PC-9 (cell line): ENCODE results near the gene VPS37B. TPM values are rescaled to one million over a fixed set of nuclear protein-coding genes. Genes with fewer than 3 reads are reported as not detected.
A peak's percentile ranks its signal among the peaks of the same experiment; 100 is the strongest.
"Not testable (repeated sequence)": the region's sequence is repeated elsewhere in the genome, so short reads cannot be mapped to it uniquely, and the experiment has no call there.

ENCODE experiments used
- BruUV-seq: library from RNA; stranded (reverse); fragments of 400-500 nt; replicated peaks from 2 replicates; lab custom pipeline; 2021; lab: Mats Ljungman, UMichigan
- CTCF ChIA-PET: fragments of 300-600 bp; sonication (Branson Sonifier 250); formaldehyde crosslinking; loops from one replicate; lab custom pipeline; 2022; ENCODE audit warnings: antibody characterized with exemption; lab: Charles Lee
- POLR2A ChIA-PET: fragments of 300-600 bp; sonication (Branson Sonifier 250); formaldehyde crosslinking; loops from one replicate; lab custom pipeline; 2022; ENCODE audit warnings: antibody characterized with exemption; ENCODE audit not compliant: unreplicated experiment; lab: Charles Lee
- DNase-seq, 2 experiments: peaks; one replicate each; pipeline versions ENCODE4 v3.0.0 to v3.0.0-alpha.2; 2015 to 2022; ENCODE audit warnings: mixed read lengths in 1 of 2
- H2AFZ ChIP-seq: fragments of 200-600 bp; sonication (generic); 2 replicates; pipeline ENCODE4 v1.8.1; 2017; ENCODE audit warnings: antibody characterized with exemption
- H3F3A ChIP-seq: fragments of 200-600 bp; sonication (generic); 2 replicates; pipeline ENCODE4 v1.8.1; 2017; ENCODE audit warnings: antibody characterized with exemption, mild to moderate bottlenecking, low read depth; ENCODE audit not compliant: insufficient read depth
- H3K27ac ChIP-seq: fragments of 200-600 bp; sonication (generic); 2 replicates; pipeline ENCODE4 v1.6.1; 2016; ENCODE audit warnings: mixed run types
- H3K27me3 ChIP-seq: fragments of 200-600 bp; sonication (generic); 2 replicates; pipeline ENCODE4 v1.6.1; 2016; ENCODE audit warnings: low read depth, mixed run types; ENCODE audit not compliant: insufficient read depth
- H3K36me3 ChIP-seq: fragments of 200-600 bp; sonication (generic); 2 replicates; pipeline ENCODE4 v1.6.1; 2016; ENCODE audit warnings: low read depth, mixed run types
- H3K4me1 ChIP-seq: fragments of 200-600 bp; sonication (generic); replicated peaks from 2 replicates; pipeline ENCODE4 v1.6.1; 2016; ENCODE audit warnings: mixed run types; ENCODE audit not compliant: insufficient read depth
- H3K4me2 ChIP-seq: fragments of 200-600 bp; sonication (generic); 2 replicates; pipeline ENCODE4 v1.6.1; 2017; ENCODE audit warnings: mixed run types
- H3K4me3 ChIP-seq: fragments of 200-600 bp; sonication (generic); 2 replicates; pipeline ENCODE4 v1.6.1; 2016; ENCODE audit warnings: mixed run types
- H3K79me2 ChIP-seq: fragments of 200-600 bp; sonication (generic); 2 replicates; pipeline ENCODE4 v1.6.1; 2017; ENCODE audit warnings: low read depth, mixed run types
- H3K9me2 ChIP-seq: fragments of 200-600 bp; sonication (generic); 2 replicates; pipeline ENCODE4 v1.8.1; 2017; ENCODE audit warnings: mild to moderate bottlenecking; ENCODE audit not compliant: insufficient read depth
- H3K9me3 ChIP-seq: fragments of 200-600 bp; sonication (generic); 2 replicates; pipeline ENCODE4 v1.8.1; 2016; ENCODE audit warnings: low read depth; ENCODE audit not compliant: insufficient read depth
- H4K20me1 ChIP-seq: fragments of 200-600 bp; sonication (generic); 2 replicates; pipeline ENCODE4 v1.8.1; 2017; ENCODE audit not compliant: insufficient read depth
- CTCF ChIP-seq: fragments of 200-600 bp; sonication (generic); conservative IDR thresholded peaks from 2 replicates; pipeline ENCODE4 v1.6.1; 2017; ENCODE audit warnings: mixed run types, antibody characterized with exemption, mild to moderate bottlenecking, moderate library complexity
- EZH2 ChIP-seq: fragments of 200-600 bp; sonication (generic); IDR thresholded peaks from 2 replicates; pipeline ENCODE4 v1.8.0; 2017; ENCODE audit warnings: antibody characterized with exemption, low read depth
- intact Hi-C: fragments of 100-400 bp; cut with micrococcal nuclease; formaldehyde crosslinking; loops from one replicate; pipeline ENCODE4 v1.10.0; 2022; ENCODE audit not compliant: unreplicated experiment
- total RNA-seq: library from RNA; stranded (reverse); gene quantifications from 2 replicates; pipeline ENCODE4 v1.2.3, GENCODE V29; 2021

The VPS37B gene
- total RNA-seq, 1 experiment from 2014 or later: 51.4 TPM

DNA sequence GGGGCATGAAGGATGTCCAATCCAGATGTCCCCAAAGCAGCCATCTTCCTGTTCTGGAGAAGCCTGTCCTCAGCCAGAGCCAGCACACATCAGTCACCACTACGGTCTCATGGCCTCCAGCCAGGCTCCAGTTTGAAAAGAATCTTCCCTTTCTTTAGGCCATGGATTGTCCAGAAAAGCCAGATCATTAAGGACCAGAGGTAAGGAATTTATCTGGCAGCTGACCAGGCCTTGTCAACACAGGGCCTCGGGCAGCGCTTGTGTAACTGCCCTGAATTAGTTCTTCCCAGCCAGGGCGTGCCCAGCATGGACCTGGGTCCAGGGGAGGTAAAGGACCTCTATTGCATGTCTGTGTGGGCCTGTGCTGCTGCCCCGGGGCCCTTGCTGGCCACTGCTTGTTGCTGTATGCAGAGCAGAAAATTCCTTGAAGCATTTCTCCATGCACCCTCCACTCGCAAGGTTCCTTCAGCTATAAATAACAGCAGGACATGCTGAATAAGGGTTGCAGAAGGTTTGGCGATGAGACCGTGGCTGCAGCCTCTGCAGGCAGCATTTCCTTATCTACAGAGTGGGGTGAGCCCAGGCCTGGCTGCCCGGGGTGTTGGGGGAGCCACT lies 21.7 kb upstream of the VPS37B start:
- Histone ChIP-seq H3K36me3 (no peaks in the 10 kb centered on the region), H3K27ac (peak overlapping the region; percentile 90), H3F3A (peaks cover 60% of the 10 kb centered on the region), H3K4me3 (no peak overlapping the region), H4K20me1 (no peaks in the 10 kb centered on the region), H2AFZ (no peak overlapping the region), H3K27me3 (no peaks in the 10 kb centered on the region), H3K79me2 (no peaks in the 10 kb centered on the region), H3K4me2 (peak overlapping the region; percentile 68; the same call in 1 of the 2 replicates), H3K4me1 (peaks cover 61% of the 10 kb centered on the region), H3K9me3 (no peaks in the 10 kb centered on the region), H3K9me2 (no peaks in the 10 kb centered on the region)
- DNase-seq: peak; percentile 88 to 93
- TF ChIP-seq EZH2: no peak
- ChIA-PET CTCF (no interaction called here), POLR2A (interaction anchor here (0.6 to 0.7 kb wide), 2 partner anchors 18 to 22 kb away, joined by 4 to 7 read pairs; no protein-coding TSS in a partner anchor)
- no TSS peak for BruUV-seq
- intact Hi-C loops: loop anchor here (1.0 to 2.0 kb wide), 2 partner anchors 19 to 27 kb away; no protein-coding TSS in a partner anchor

DNA sequence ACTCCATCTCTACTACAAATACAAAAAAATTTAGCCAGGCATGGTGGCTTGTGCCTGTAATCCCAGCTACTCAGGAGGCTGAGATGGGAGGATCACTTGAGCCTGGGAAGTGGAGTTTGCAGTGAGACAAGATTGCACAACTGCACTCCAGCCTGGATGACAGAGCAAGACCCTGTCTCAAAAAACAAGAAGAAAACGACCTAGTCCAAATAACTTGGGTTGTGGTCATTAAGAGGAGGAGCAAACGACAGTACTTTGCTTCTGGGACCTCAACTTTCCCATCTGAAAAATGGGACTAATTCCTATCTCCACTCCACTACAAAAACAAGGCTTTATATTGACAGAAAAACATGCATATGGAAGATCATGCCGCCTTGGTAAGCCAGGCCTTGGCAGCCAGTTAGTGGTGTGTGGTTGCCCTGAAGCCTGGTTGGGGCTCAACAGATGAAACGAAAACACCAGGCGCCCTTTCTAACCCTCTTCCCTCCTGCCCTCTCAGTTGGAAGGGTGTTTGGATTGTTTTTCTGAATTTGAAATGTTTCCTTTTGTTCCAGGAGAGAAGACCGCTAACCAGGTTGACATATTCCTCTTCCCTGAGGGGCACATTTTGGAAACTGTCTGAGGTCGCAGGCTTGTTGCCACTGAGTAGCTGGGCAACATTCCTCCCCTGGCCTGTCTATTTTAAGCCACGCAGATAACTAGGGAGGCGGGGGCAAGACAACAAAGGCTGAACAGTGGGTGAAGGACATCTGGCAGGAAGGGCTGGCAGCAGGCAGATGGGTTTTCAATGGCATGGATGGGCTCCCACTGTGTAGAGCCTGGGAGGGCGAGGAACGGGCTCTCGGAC lies 13.7 kb upstream of the VPS37B start:
- ChIA-PET CTCF (no interaction called here), POLR2A (interaction anchor here (0.6 kb wide), 1 partner anchor 62 kb away, joined by 4 read pairs; no protein-coding TSS in a partner anchor)
- H3K9me2 ChIP-seq: no peaks in the 10 kb centered on the region
- no TSS peak for BruUV-seq
- H3K4me3 ChIP-seq: no peak overlapping the region
- H3K27ac ChIP-seq: no peak overlapping the region
- H3K4me2 ChIP-seq: peak overlapping the region; percentile 10; the same call in 1 of the 2 replicates
- no peaks in the 10 kb centered on the region for H4K20me1 ChIP-seq
- peaks cover 7% of the 10 kb centered on the region; the same call in 1 of the 2 replicates for H3F3A ChIP-seq
- H3K9me3 ChIP-seq: no peaks in the 10 kb centered on the region
- no peak for TF ChIP-seq CTCF
- no peak for TF ChIP-seq EZH2
- DNase-seq: peak; percentile 46 to 51
- peaks cover 9% of the 10 kb centered on the region; the same call in 1 of the 2 replicates for H3K4me1 ChIP-seq
- intact Hi-C loops: no loop called here
- no peak overlapping the region for H2AFZ ChIP-seq
- no peaks in the 10 kb centered on the region for H3K27me3 ChIP-seq
- no peaks in the 10 kb centered on the region for H3K79me2 ChIP-seq
- H3K36me3 ChIP-seq: no peaks in the 10 kb centered on the region

GRCh38 chr12:122908915-122909314 lies 13.0 kb upstream of the VPS37B start:
- CTCF ChIA-PET: no interaction called here

GRCh38 chr12:122905258-122905657 lies 9.3 kb upstream of the VPS37B start:
- DNase-seq, H3F3A ChIP-seq, BruUV-seq, H3K27me3 ChIP-seq, H3K4me2 ChIP-seq, H3K79me2 ChIP-seq, H3K36me3 ChIP-seq, H3K9me3 ChIP-seq, H2AFZ ChIP-seq, intact Hi-C loops, POLR2A ChIA-PET, CTCF ChIA-PET, H3K27ac ChIP-seq, H3K9me2 ChIP-seq, H3K4me3 ChIP-seq, H4K20me1 ChIP-seq: not testable (repeated sequence)
- peaks cover 14% of the 10 kb centered on the region; the same call in 1 of the 2 replicates for H3K4me1 ChIP-seq

More at GRCh38 chr12:122908915-122909314, 13.0 kb upstream of the VPS37B start:
- H3K79me2 ChIP-seq: no peaks in the 10 kb centered on the region
- TF ChIP-seq CTCF (no peak), EZH2 (no peak)
- no TSS peak for BruUV-seq
- intact Hi-C loops: no loop called here
- no peak overlapping the region for H3K4me2 ChIP-seq
- H3F3A ChIP-seq: peaks cover 7% of the 10 kb centered on the region; the same call in 1 of the 2 replicates
- H3K36me3 ChIP-seq: no peaks in the 10 kb centered on the region
- no peak overlapping the region for H3K4me3 ChIP-seq
- no peaks in the 10 kb centered on the region for H3K27me3 ChIP-seq
- H3K9me3 ChIP-seq: no peaks in the 10 kb centered on the region
- no peaks in the 10 kb centered on the region for H4K20me1 ChIP-seq
- no peaks in the 10 kb centered on the region for H3K9me2 ChIP-seq
- H3K4me1 ChIP-seq: peaks cover 9% of the 10 kb centered on the region; the same call in 1 of the 2 replicates
- no peak for DNase-seq
- no peak overlapping the region for H3K27ac ChIP-seq
- no peak overlapping the region for H2AFZ ChIP-seq
- POLR2A ChIA-PET: interaction anchor here (0.6 kb wide), 1 partner anchor 61 kb away, joined by 4 read pairs; no protein-coding TSS in a partner anchor
